T-helper 9 cell (primary cell): ENCODE measurements around the gene MTA3.

Experiments used
- DNase-seq: peaks from one replicate; pipeline ENCODE4 v3.0.0-alpha.2; 2020

Gene MTA3

GRCh38 chr2:42789751-42790150 is 221.3 kb downstream of the MTA3 start:
- no peak for DNase-seq

GRCh38 chr2:42791606-42792005 is 223.2 kb downstream of the MTA3 start:
- DNase-seq = no peak

- DNase-seq = no peak
Measured at GRCh38 chr2:42792087-42792582, 223.7 kb downstream of the MTA3 start.

- DNase-seq = no peak
Measured at GRCh38 chr2:42792583-42793333, 224.3 kb downstream of the MTA3 start, which contains the start of gene HAAO. TSS of gene HAAO (minus strand) at chr2:42792583. CDS start at chr2:42792536, 47 bp downstream.

- DNase-seq = no peak
Measured at GRCh38 chr2:42793334-42794270, 225.2 kb downstream of the MTA3 start.

GRCh38 chr2:42794271-42795046 is 226.0 kb downstream of the MTA3 start:
- DNase-seq = no peak

- DNase-seq = no peak
Measured at GRCh38 chr2:42795275-42795674, 226.8 kb downstream of the MTA3 start.

GRCh38 chr2:42795841-42796301 is 227.4 kb downstream of the MTA3 start:
- DNase-seq = no peak

- no peak for DNase-seq
Measured at GRCh38 chr2:42796427-42797248, 228.2 kb downstream of the MTA3 start.

GRCh38 chr2:42797281-42797680 is 228.8 kb downstream of the MTA3 start:
- no peak for DNase-seq

- DNase-seq = no peak
Measured at GRCh38 chr2:42799881-42800280, 231.4 kb downstream of the MTA3 start.

GRCh38 chr2:42800461-42800962 is 232.1 kb downstream of the MTA3 start:
- DNase-seq = no peak

GRCh38 chr2:42800981-42801380 is 232.5 kb downstream of the MTA3 start:
- no peak for DNase-seq

- DNase-seq = no peak
Measured at GRCh38 chr2:42801381-42801780, 232.9 kb downstream of the MTA3 start.

- DNase-seq = no peak
Measured at GRCh38 chr2:42802150-42802549, 233.7 kb downstream of the MTA3 start.

GRCh38 chr2:42804338-42804737 is 235.9 kb downstream of the MTA3 start:
- DNase-seq = no peak

- DNase-seq = no peak
Measured at GRCh38 chr2:42804891-42805290, 236.5 kb downstream of the MTA3 start.
